Smooth muscle cell of the pulmonary artery (primary cell): Measurements from ENCODE around the gene MRPS24. TPM values are rescaled to one million over a fixed set of nuclear protein-coding genes. Genes with fewer than 3 reads are reported as not detected.

Experiments used
- total RNA-seq: library from RNA; depleted of rRNA; stranded (reverse); fragments of >200 nt; gene quantifications from 2 replicates; pipeline ENCODE4 v1.2.3, GENCODE V29; 2014

The MRPS24 gene
- total RNA-seq = 54.7 and 56.6 TPM in 2 replicates

GRCh38 chr7:43869006-43869866, at the start of gene MRPS24:
Gene MRPS24 (minus strand): TSS chr7:43869517. CDS start chr7:43869495, 22 bp downstream.

GRCh38 chr7:43906331-43907010, 37.2 kb upstream of the MRPS24 start, which contains the start of gene URGCP:
Gene URGCP (minus strand): TSS chr7:43906596. CDS start chr7:43906575, 21 bp downstream.

Other genes starting within 250 kb of the MRPS24 start
- 29.5 and 34.9 TPM in 2 replicates for gene COA1, start 140.0 kb downstream of the MRPS24 start, total RNA-seq
- gene BLVRA, start 110.8 kb downstream of the MRPS24 start, total RNA-seq = 22.7 and 26.3 TPM in 2 replicates
- 29.5 and 35.7 TPM in 2 replicates for gene URGCP, start 37.1 kb upstream of the MRPS24 start, total RNA-seq
- gene UBE2D4, start 56.9 kb upstream of the MRPS24 start, total RNA-seq = 14.6 and 23.3 TPM in 2 replicates
- not detected in 2 replicates for gene SPDYE1, start 128.4 kb upstream of the MRPS24 start, total RNA-seq
- 138 and 153 TPM in 2 replicates for gene DBNL, start 175.2 kb upstream of the MRPS24 start, total RNA-seq
- 0.52 and 3.3 TPM in 2 replicates for gene PGAM2, start 196.1 kb upstream of the MRPS24 start, total RNA-seq
- gene POLM, start 213.0 kb upstream of the MRPS24 start, total RNA-seq = 16.6 and 18.7 TPM in 2 replicates
- 241 and 333 TPM in 2 replicates for gene AEBP1, start 234.8 kb upstream of the MRPS24 start, total RNA-seq